ENCODE data around the gene CDKN2B.
A peak's percentile ranks its signal among the peaks of the same experiment; 100 is the strongest.

CDKN2B gene

GRCh38 chr9:22035591-22036011 lies 26.5 kb upstream of the CDKN2B start:
- DNase-seq (ENCODE audit: low read depth in 3 of 3) = no peak

DNA sequence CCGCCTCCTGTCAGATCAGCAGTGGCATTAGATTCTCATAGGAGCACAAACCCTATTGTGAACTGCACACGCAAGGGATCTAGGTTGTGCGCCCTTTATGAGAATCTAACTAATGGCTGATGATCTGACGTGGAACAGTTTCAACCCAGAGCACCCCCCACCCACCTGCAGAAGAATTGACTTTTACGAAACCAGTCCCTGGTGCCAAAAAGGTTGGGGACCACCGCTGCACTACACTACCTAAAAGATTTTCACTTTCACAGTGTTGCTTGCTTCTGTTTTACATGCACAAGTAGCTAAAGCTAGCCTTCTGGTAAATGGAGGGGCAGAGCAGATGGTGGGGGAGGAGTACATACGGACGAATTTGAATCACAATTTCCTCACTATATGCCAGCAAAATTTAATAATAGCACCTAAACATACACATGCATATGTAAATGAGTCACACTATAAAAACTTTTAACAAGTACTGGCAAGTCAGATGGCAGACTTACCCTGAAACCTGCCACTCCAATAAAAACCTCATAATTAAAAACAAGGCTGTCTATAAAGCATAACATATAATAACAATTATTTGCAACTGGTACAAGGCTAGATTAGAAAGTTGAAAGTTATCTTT lies 24.0 kb upstream of the CDKN2B start:
- no peak for DNase-seq (ENCODE audit: low read depth in 3 of 3)

DNA sequence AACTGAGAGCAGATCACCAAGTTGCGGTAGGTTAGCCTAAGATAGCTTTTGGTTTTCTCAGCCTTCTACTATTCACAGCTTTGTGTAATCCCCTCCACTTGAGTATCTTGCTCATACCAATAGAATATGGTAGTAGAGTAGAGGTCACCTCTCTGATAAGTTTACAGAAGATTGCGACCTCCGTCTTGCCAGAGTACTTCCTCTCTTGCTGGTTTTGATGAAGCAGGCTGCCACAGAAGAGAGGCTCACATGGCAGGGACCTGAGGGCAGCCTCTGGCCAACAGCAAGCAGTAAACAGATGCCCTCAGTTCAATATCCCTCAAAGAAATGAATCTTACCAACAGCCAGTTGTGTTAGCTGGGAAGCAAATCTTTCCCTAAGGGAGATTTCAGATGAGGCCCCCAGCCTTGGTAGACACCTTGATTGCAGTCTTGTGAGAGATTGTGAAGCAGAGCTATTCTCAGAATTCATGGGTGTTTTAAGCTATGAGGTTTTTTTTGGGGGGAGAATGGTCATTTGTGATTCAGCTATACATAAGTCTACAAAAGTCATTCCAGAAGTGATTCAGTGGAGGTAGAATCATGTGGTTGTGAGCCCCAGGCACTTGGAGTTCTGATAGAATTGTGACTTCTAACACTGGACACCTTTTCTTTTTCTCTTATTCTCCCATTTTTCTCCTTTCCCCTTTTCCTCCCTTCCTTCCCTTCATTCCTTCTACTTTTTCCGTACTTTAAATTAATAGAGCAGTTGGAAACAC lies 22.7 kb upstream of the CDKN2B start:
- DNase-seq (ENCODE audit: low read depth in 3 of 3) = no peak

GRCh38 chr9:22030101-22030598 lies 21.0 kb upstream of the CDKN2B start:
- no peak for DNase-seq (ENCODE audit: low read depth in 3 of 3)

GRCh38 chr9:22029231-22029630 lies 20.1 kb upstream of the CDKN2B start:
- no peak for DNase-seq (ENCODE audit: low read depth in 3 of 3)

DNA sequence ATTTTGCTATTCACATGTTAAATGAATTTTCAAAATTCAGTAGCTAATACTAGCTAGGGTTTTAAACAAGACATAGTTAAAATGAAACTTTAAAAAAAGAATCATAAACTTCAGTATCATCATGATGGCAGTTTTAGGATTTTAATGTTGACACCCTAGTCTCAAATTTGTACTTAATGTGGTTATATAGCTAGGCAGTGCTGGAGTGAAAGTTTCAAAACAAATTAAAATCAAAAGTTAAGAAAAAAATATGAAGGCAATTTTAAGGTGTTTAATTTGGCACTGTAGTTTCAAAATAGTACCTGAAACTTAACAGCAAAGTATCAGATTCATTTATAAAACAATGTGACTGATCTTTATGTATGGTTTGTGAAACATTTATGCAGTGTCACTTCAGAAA lies 19.3 kb upstream of the CDKN2B start:
- no peak for DNase-seq (ENCODE audit: low read depth in 3 of 3)

GRCh38 chr9:22026696-22027095 lies 17.6 kb upstream of the CDKN2B start:
- no peak for DNase-seq (ENCODE audit: low read depth in 3 of 3)

DNA sequence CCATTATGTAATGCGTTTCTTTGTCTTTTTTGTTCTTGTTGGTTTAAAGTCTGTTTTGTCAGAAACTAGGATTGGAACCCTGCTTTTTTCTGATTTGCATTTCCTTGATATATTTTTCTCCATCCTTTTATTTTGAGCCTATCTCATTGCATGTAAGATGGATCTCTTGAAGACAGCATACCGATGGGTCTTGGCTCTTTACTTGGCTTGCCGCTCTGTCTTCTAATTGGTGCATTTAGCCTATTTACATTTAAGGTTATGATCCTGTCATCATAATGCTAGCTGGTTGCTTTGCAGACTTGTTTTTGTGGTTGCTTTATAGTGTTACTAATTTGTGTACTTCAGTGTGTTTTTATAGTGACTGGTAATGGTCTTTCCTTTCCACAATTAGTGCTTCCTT lies 13.3 kb upstream of the CDKN2B start:
- DNase-seq (ENCODE audit: low read depth in 3 of 3) = no peak

GRCh38 chr9:22010866-22011625 lies 1.9 kb upstream of the CDKN2B start:
- no peak for DNase-seq (ENCODE audit: low read depth in 3 of 3)

- no peak for DNase-seq (ENCODE audit: low read depth in 3 of 3)
Observed at GRCh38 chr9:22009506-22009867, 382 bp upstream of the CDKN2B start.

- no peak for DNase-seq (ENCODE audit: low read depth in 3 of 3)
Observed at GRCh38 chr9:22008384-22008716, 755 bp downstream of the CDKN2B start.

DNA sequence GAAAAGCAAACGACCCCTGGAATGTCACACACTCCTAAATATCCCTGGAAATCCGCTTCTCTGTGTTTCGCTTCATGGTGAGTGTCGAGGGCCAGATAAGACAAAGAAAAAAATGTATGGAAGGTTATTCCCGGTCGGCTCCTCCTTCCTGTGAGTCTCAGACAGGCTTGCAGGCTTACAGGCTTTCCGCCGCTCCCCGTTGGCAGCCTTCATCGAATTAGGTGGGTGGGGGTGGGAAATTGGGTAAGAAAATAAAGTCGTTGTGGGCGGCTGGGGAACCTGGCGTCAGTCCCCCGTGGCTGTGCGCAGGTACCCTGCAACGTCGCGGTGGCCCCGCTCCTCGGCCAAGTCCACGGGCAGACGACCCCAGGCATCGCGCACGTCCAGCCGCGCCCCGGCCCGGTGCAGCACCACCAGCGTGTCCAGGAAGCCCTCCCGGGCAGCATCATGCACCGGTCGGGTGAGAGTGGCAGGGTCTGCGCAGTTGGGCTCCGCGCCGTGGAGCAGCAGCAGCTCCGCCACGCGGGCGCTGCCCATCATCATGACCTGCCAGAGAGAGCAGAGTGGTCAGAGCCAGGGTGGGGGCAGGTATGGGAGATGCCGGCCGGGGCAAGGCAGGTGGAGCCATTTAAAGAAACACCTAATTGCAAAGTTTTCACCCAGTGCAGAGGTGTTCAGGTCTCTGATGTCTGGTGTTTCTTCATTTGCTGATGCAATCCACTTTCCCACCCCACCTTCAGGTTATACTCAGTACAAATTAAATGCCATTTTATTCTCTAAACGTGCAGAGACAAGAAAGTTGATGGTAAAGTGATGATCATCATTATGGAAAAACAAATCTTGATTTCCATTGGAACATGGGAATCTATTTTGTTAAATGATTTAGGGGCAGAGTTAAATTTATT lies 3.2 kb downstream of the CDKN2B start:
- DNase-seq (ENCODE audit: low read depth in 3 of 3) = no peak

DNA sequence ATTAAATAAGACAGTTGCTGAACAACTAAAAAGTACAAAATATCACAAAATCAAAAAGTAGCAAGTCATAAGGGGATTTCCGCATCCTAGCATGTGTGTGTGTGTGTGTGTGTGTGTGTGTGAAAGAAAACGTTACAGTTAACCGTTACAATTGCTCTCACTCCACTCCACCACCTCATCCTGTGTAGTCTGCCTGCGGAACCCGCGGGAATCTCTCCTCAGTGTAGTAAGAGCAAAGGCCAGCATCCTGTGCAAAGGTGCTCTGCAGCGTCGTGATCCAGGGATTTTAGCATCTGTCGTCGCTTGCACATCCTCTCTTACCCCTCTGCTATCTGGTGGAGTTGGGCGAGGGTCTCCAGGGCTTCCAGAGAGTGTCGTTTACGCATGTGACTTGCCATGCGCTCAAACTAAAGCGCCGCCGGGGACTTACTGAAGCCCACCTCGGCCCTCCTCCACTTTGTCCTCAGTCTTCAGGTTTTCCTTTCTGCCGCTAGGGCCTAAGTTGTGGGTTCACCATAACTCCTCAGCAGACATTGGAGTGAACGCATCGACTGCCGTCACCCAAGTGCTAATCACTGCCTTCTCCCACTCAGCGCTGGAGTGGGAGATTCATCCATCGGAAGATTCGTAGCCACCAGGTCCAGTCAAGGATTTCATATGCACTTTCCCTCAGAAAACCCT lies 3.9 kb downstream of the CDKN2B start:
- DNase-seq (ENCODE audit: low read depth in 3 of 3) = no peak

DNA sequence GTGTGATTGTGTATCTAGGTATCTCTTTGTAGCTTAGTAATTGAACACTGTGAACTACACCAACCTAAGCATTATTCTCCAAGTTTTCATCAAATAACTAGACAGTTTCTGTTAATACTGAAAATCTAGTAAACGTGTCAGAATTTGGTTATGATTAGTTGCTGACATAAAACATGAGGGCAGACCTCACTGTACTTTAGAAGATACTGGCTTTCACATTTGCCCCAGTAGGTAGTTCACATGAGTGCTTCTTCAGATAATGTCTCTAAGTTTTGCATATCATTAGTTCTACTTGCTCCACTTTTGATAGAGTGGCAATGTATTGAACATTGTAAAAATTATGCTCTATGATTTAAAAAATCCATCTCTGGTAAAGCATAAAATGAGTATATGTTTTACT lies 7.1 kb downstream of the CDKN2B start:
- no peak for DNase-seq (ENCODE audit: low read depth in 3 of 3)

DNA sequence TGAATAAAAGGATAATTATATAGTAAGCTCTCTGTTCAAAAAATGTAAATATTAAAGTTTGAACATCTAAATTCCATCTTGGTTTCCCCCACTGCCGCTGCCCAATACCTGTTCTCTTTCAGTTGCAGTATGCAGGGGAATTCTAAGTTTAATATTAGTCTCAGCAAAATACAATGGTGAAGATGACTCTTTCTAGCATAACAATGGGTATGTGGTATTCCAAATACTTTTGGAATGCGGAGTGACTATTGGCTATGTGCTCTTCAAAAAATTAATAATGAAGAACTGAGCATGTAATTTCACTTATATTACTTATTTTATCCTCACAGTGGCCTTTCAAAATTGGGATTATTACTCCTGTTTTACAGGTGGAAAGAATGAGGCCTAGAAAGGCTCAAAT lies 11.1 kb downstream of the CDKN2B start:
- DNase-seq (ENCODE audit: low read depth in 3 of 3) = no peak

DNA sequence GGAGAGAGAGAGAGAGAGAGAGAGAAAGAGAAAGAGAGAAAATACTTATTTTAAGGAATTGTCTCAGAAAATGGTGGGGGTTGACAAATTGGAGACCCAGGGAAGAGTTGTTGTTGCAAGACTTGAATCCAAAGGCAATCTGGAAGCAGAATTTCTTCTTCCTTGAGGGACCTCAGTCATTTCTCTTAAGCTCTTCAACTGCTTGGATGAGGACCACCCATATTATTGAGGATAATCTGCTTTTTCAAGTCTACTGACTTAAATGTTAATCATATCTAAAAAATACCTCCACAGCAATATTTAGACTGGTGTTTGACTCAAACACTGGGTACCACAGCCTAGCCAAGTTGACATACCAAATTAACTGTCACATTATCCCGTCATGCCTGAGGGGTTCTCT lies 11.6 kb downstream of the CDKN2B start:
- DNase-seq (ENCODE audit: low read depth in 3 of 3) = no peak

DNA sequence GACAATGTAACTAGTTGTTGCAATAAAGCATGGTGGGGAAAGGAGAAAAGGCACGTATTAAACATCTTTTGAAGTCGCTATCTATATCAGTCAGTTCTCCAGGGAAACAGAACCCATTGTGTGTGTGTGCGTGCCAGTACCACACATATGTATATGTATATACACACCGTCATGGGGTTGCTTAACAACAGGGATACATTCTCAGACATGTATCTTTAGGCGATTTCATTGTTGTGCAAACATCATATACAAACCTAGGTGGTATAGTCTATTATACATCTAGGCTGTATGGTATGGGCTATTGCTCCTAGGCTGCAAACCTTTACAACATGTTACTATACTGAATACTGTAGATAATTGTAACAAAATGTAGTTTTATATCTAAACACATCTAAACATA lies 12.2 kb downstream of the CDKN2B start:
- no peak for DNase-seq (ENCODE audit: low read depth in 3 of 3)

DNA sequence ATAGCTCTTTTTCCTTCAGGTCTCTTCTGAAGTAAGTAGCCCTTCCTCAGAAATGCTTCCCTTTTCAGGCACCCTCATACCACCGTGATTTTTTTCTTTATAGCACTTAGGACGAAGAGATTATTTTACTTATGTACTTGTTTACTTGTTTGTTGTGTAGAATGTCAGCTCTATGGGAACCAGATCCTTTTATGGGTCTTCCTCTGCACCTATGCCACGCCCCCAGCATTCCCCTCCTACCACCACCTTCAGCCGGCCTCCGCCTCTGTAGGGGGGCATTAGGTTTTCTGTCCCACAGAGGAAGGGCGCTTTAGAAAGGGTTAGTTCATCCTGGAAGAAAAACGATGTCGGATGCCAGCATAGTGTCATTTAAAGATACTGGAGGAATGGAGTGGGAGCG lies 12.7 kb downstream of the CDKN2B start:
- no peak for DNase-seq (ENCODE audit: low read depth in 3 of 3)

GRCh38 chr9:21995666-21996398 lies 13.3 kb downstream of the CDKN2B start:
- DNase-seq (ENCODE audit: low read depth in 3 of 3) = no peak

DNA sequence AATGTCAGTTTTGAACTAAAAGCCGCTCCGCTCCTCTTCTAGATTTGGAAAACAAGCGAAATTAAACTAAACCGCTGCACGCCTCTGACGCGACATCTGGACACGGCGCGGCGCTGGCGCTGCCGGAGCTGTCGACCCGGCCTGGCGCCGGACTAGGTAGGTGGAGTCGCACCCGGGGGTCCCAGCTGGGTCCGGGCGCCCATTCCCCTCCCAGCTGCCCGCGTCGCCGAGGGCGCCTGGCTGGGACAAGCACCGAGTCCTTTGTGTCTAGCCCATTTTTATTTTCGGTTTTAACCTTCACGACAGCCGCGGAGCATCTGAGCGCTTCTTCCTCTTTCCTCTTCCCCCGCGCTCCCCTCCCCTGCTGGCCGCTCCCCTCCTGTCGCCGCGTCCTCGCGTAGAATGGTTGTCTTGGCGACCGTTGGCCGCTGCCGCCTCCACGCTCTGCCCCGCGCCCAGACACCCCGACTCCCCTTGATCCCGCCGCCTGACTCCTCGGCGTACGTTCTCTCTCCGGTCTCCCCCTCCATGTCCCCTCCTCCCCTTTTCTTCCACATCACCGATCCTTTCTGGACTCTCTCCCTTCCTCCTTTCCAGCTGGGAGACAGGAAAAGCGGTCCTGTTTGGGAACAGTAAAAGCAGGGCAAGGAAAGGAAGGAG lies 14.0 kb downstream of the CDKN2B start:
- peak in 1 of 3 donors; percentile 45 for DNase-seq (ENCODE audit: low read depth in 3 of 3)
